Amniotic epithelial cell (primary cell): ENCODE measurements around the gene SULF2.

Experiments used
- DNase-seq: peaks from one replicate; pipeline ENCODE4 v3.0.0-alpha.2; 2010; ENCODE audit warnings: low read depth

Gene SULF2

GRCh38 chr20:47647994-47648393, 137.3 kb downstream of the SULF2 start:
- no peak for DNase-seq

- no peak for DNase-seq
Observed at GRCh38 chr20:47645632-47646031, 139.6 kb downstream of the SULF2 start.

- no peak for DNase-seq
Observed at GRCh38 chr20:47642624-47643023, 142.7 kb downstream of the SULF2 start.

GRCh38 chr20:47642118-47642517, 143.2 kb downstream of the SULF2 start:
- DNase-seq, result no peak

- DNase-seq, result no peak
Observed at GRCh38 chr20:47638851-47639250, 146.4 kb downstream of the SULF2 start.

GRCh38 chr20:47635256-47635655, 150.0 kb downstream of the SULF2 start:
- no peak for DNase-seq

- DNase-seq, result no peak
Observed at GRCh38 chr20:47631078-47631477, 154.2 kb downstream of the SULF2 start.

GRCh38 chr20:47629907-47630306, 155.4 kb downstream of the SULF2 start:
- no peak for DNase-seq

GRCh38 chr20:47627540-47627939, 157.7 kb downstream of the SULF2 start:
- no peak for DNase-seq

- no peak for DNase-seq
Observed at GRCh38 chr20:47623206-47623605, 162.1 kb downstream of the SULF2 start.

GRCh38 chr20:47622118-47622665, 163.1 kb downstream of the SULF2 start:
- DNase-seq, result no peak

- DNase-seq, result peak; percentile 70
Observed at GRCh38 chr20:47620808-47621805, 164.2 kb downstream of the SULF2 start.

GRCh38 chr20:47618479-47618878, 166.8 kb downstream of the SULF2 start:
- DNase-seq, result no peak

GRCh38 chr20:47614703-47615309, 170.5 kb downstream of the SULF2 start:
- DNase-seq, result no peak

- no peak for DNase-seq
Observed at GRCh38 chr20:47612670-47613069, 172.6 kb downstream of the SULF2 start.

- DNase-seq, result no peak
Observed at GRCh38 chr20:47611785-47612184, 173.5 kb downstream of the SULF2 start.

GRCh38 chr20:47610945-47611250, 174.4 kb downstream of the SULF2 start:
- no peak for DNase-seq

GRCh38 chr20:47610247-47610944, 174.9 kb downstream of the SULF2 start:
- peak; percentile 79 for DNase-seq

- no peak for DNase-seq
Observed at GRCh38 chr20:47609001-47609400, 176.3 kb downstream of the SULF2 start.
